ENCODE data around the gene GLT8D2. TPM values are rescaled to one million over a fixed set of nuclear protein-coding genes. Genes with fewer than 3 reads are reported as not detected.

GLT8D2 gene
- total and polyA plus RNA-seq, 7 donors: 0.71 to 5.2 (median 1.5) TPM

DNA sequence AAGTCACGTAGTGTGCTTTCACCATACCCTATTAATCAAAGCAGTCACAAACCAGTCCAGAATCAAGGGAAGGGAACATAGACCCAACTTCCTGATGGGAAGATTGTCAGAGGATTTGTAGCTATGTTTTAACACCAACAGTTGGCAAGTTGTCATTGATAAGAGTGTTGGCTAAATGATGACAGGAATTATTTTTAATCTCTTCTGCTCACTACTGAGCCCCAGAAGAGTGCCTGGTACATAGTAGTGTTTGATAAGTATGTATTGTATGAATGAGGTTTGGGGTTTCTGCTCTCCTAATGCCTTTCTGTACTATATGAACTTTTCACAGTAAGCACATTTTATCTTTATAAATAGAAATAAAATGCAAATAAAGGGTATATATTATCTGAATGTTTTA, 29.0 kb upstream of the GLT8D2 start:
- 39 to 60% (median 40%) methylated on average over 1 of the region's 1 CpG for WGBS, 3 donors
- DNase-seq (no peak), ATAC-seq (peak in 1 of 4 donors; percentile 35)
- Histone ChIP-seq H3K9me3 (no peaks in the 10 kb centered on the region), H3K27me3 (ENCODE audit: insufficient read depth in 3 of 3, low read length in 2 of 3) (no peaks in the 10 kb centered on the region), H3K4me1 (peaks cover 21% of the 10 kb centered on the region), H3K4me3 (no peak overlapping the region), H3K27ac (no peak overlapping the region), H3K36me3 (ENCODE audit: insufficient read depth in 1 of 2, low read depth in 1 of 2) (peaks cover 6 to 60% of the 10 kb centered on the region in 2 donors)
- TF ChIP-seq, protein P1, sequence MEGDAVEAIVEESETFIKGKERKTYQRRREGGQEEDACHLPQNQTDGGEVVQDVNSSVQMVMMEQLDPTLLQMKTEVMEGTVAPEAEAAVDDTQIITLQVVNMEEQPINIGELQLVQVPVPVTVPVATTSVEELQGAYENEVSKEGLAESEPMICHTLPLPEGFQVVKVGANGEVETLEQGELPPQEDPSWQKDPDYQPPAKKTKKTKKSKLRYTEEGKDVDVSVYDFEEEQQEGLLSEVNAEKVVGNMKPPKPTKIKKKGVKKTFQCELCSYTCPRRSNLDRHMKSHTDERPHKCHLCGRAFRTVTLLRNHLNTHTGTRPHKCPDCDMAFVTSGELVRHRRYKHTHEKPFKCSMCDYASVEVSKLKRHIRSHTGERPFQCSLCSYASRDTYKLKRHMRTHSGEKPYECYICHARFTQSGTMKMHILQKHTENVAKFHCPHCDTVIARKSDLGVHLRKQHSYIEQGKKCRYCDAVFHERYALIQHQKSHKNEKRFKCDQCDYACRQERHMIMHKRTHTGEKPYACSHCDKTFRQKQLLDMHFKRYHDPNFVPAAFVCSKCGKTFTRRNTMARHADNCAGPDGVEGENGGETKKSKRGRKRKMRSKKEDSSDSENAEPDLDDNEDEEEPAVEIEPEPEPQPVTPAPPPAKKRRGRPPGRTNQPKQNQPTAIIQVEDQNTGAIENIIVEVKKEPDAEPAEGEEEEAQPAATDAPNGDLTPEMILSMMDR (IDR thresholded peaks at IDR 0.05): no peak
- intact Hi-C loops (cut with DNase I): no loop called here

DNA sequence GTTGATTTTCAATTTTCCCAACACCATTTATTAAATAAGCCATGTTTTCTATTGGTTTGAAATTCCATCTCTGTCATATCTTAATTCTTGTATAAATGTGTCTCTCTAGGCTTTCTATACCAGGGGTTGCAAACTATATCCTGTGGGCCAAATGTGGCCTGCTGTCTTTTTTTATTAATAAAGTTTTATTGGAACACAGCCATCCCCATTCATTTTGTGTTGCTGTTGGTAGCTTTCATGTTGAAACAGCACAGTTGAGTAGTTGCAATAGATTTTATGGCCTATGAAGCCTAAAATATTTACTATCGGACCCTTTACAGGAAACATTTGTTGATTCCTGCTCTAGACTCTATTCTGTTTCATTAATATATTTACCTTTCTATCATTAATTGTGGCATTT, 23.7 kb upstream of the GLT8D2 start:
- ATAC-seq (no peak), DNase-seq (no peak)
- Histone ChIP-seq H3K36me3 (ENCODE audit: insufficient read depth in 1 of 2, low read depth in 1 of 2) (peaks cover 2 to 55% of the 10 kb centered on the region in 2 donors), H3K4me3 (no peak overlapping the region), H3K9me3 (no peaks in the 10 kb centered on the region), H3K27ac (no peak overlapping the region), H3K27me3 (ENCODE audit: insufficient read depth in 3 of 3, low read length in 2 of 3) (no peaks in the 10 kb centered on the region), H3K4me1 (no peaks in the 10 kb centered on the region)
- WGBS, 3 donors: 95 to 98% (median 97%) methylated on average over 1 of the region's 1 CpG
- intact Hi-C loops (cut with DNase I): no loop called here
- TF ChIP-seq, protein P1 (IDR thresholded peaks at IDR 0.05): no peak

GRCh38 chr12:104072099-104072498, 22.1 kb upstream of the GLT8D2 start:
- TF ChIP-seq, protein P1 (IDR thresholded peaks at IDR 0.05): no peak
- DNase-seq (no peak), ATAC-seq (no peak)
- H3K4me3 ChIP-seq: no peak overlapping the region
- H3K27me3 ChIP-seq (ENCODE audit: insufficient read depth in 3 of 3, low read length in 2 of 3): no peaks in the 10 kb centered on the region
- 93 to 100% (median 98%) methylated on average over 2 of the region's 2 CpGs for WGBS, 3 donors
- intact Hi-C loops (cut with DNase I): no loop called here
- no peaks in the 10 kb centered on the region for H3K9me3 ChIP-seq
- H3K27ac ChIP-seq: no peak overlapping the region
- peaks cover 2 to 63% of the 10 kb centered on the region in 2 donors for H3K36me3 ChIP-seq (ENCODE audit: insufficient read depth in 1 of 2, low read depth in 1 of 2)
- no peaks in the 10 kb centered on the region for H3K4me1 ChIP-seq

DNA sequence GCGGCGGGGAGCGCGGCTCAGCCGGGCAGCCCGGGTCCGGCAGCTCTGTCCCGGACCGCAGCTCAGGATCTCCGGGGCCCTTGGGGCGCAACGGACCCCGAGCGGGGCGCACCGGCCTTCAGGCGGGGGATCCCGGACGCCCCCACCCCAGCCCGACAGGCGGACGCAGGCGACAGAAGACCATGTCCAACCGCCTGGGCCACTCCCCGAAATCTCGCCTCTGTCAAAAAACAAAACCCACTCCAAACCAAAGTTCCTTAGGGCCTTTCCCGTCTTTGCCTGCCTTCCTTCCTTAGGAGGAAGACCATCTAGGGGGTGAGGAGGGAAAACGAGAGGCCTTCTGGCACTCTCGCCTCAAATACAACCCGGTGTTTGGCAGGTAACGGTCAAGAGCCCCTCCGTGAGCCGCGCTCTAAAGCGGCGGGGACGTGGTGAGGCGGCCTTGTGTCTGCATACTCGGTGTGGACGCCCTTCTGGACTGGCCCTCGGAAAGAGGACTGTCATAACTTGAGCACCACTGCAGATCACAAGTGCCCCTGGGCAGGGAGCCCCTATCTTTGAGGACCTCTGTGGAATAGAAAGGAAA, 14.9 kb upstream of the GLT8D2 start:
- DNase-seq: peak; percentile 20 to 56
- TF ChIP-seq, protein P1 (IDR thresholded peaks at IDR 0.05): no peak
- H3K27me3 ChIP-seq (ENCODE audit: insufficient read depth in 3 of 3, low read length in 2 of 3): no peaks in the 10 kb centered on the region
- H3K4me1 ChIP-seq: peaks cover 19% of the 10 kb centered on the region
- peak; percentile 27 to 40 (median 34) for ATAC-seq
- H3K4me3 ChIP-seq: peak overlapping the region; percentile 97
- intact Hi-C loops (cut with DNase I): loop anchor here (5.0 kb wide), 3 partner anchors 42 to 98 kb away; partner anchors contain the start of gene TDG (in 1 of the 2)
- peak overlapping the region; percentile 96 for H3K27ac ChIP-seq
- 0% methylated on average over 31 to 41 of the region's 41 CpGs for WGBS, 3 donors
- H3K36me3 ChIP-seq (ENCODE audit: insufficient read depth in 1 of 2, low read depth in 1 of 2): peaks cover 0 to 32% of the 10 kb centered on the region in 2 donors
- no peaks in the 10 kb centered on the region for H3K9me3 ChIP-seq
